Fibroblast of lung (primary cell): ENCODE measurements around the gene SPATA21. TPM values are rescaled to one million over a fixed set of nuclear protein-coding genes. Genes with fewer than 3 reads are reported as not detected.

Experiments used
- DNase-seq, 2 donors: peaks; one replicate each; pipeline versions ENCODE4 v3.0.0 to v3.0.0-alpha.2; 2010; ENCODE audit warnings: low read depth in 2 of 2
- H2AFZ ChIP-seq: 2 replicates; pipeline ENCODE4 v1.5.1; 2012; ENCODE audit warnings: low read length, control low read depth, inconsistent platforms
- H3K27ac ChIP-seq: 2 replicates; pipeline ENCODE4 v1.5.1; 2011; ENCODE audit warnings: low read length, control low read depth; ENCODE audit not compliant: insufficient read depth
- H3K27me3 ChIP-seq: 2 replicates; pipeline ENCODE4 v1.5.1; 2011; ENCODE audit warnings: mild to moderate bottlenecking, low read length; ENCODE audit not compliant: control insufficient read depth, insufficient read depth
- H3K36me3 ChIP-seq: 2 replicates; pipeline ENCODE4 v1.5.1; 2011; ENCODE audit warnings: low read length; ENCODE audit not compliant: control insufficient read depth, insufficient read depth
- H3K4me1 ChIP-seq: 2 replicates; pipeline ENCODE4 v1.5.1; 2011; ENCODE audit warnings: low read length; ENCODE audit not compliant: control insufficient read depth, insufficient read depth; ENCODE audit errors: extremely low read depth
- H3K4me2 ChIP-seq: 2 replicates; pipeline ENCODE4 v1.5.1; 2011; ENCODE audit warnings: low read length, control low read depth; ENCODE audit not compliant: insufficient read depth; ENCODE audit errors: extremely low read depth
- H3K4me3 ChIP-seq, 4 experiments: fragments of 200-600 bp in 1 of 4; sonication (generic) in 1 of 4; replicated peaks in 1 of 4; 2 replicates each; pipeline ENCODE4 v1.5.1; 2011 to 2016; ENCODE audit warnings: low read length in 4 of 4, low read depth in 3 of 4, mild to moderate bottlenecking in 3 of 4, control low read depth in 2 of 4, inconsistent platforms in 1 of 4, mixed read lengths in 1 of 4; ENCODE audit not compliant: insufficient read depth in 1 of 4; ENCODE audit errors: control extremely low read depth in 1 of 4
- H3K79me2 ChIP-seq: 2 replicates; pipeline ENCODE4 v1.5.1; 2012; ENCODE audit warnings: mild to moderate bottlenecking, low read length, inconsistent platforms; ENCODE audit not compliant: control insufficient read depth, insufficient read depth
- H3K9ac ChIP-seq: 2 replicates; pipeline ENCODE4 v1.5.1; 2011; ENCODE audit warnings: mild to moderate bottlenecking, low read length, control low read depth; ENCODE audit not compliant: insufficient read depth
- H3K9me3 ChIP-seq: 2 replicates; pipeline ENCODE4 v1.5.1; 2012; ENCODE audit warnings: low read depth, low read length; ENCODE audit not compliant: control insufficient read depth, insufficient read depth
- H4K20me1 ChIP-seq: 2 replicates; pipeline ENCODE4 v1.5.1; 2011; ENCODE audit warnings: low read length; ENCODE audit not compliant: control insufficient read depth, insufficient read depth; ENCODE audit errors: extremely low read depth
- CTCF ChIP-seq, 2 donors: IDR thresholded peaks in 1 of 2; conservative IDR thresholded peaks in 1 of 2; 1 replicate in 1 of 2; 2 replicates in 1 of 2; pipeline ENCODE4 v1.5.1; 2011 to 2012; ENCODE audit warnings: low read length in 2 of 2, control low read depth in 1 of 2, inconsistent platforms in 1 of 2, low read depth in 1 of 2, mild to moderate bottlenecking in 1 of 2
- EZH2 ChIP-seq: IDR thresholded peaks from 2 replicates; pipeline ENCODE4 v1.5.1; 2012; ENCODE audit warnings: low read length, control low read depth, mild to moderate bottlenecking; ENCODE audit errors: missing control alignments
- polyA plus RNA-seq, 2 donors: library from polyadenylated mRNA; depleted of rRNA in 1 of 2; stranded (reverse) in 1 of 2; unstranded in 1 of 2; fragments of >200 nt; gene quantifications; 2 replicates each; pipeline ENCODE4 v1.2.1, GENCODE V29; 2011 to 2012; ENCODE audit warnings: missing spikeins in 1 of 2
- total RNA-seq: library from RNA; depleted of rRNA; stranded (reverse); fragments of >200 nt; gene quantifications from 2 replicates; pipeline ENCODE4 v1.2.1, GENCODE V29; 2014

Gene SPATA21
- total and polyA plus RNA-seq, 2 donors (not counting 1 experiment from before 2014, with no cell fraction given): not detected

GRCh38 chr1:16434501-16434900 is 2.7 kb downstream of the SPATA21 start:
- no peaks in the 10 kb centered on the region for H3K36me3 ChIP-seq
- no peak overlapping the region for H3K27ac ChIP-seq
- peaks cover 2% of the 10 kb centered on the region for H3K27me3 ChIP-seq
- H3K4me3 ChIP-seq: no peak overlapping the region
- TF ChIP-seq EZH2 (no peak), CTCF (conservative IDR thresholded peaks at IDR 0.05 in 1 of 2, IDR thresholded peaks at IDR 0.05 in 1 of 2; ENCODE audit: low read depth in 1 of 2, low read length in 2 of 2) (no peak)
- H3K79me2 ChIP-seq: no peaks in the 10 kb centered on the region
- no peak overlapping the region for H3K9ac ChIP-seq
- no peaks in the 10 kb centered on the region for H3K4me1 ChIP-seq
- no peaks in the 10 kb centered on the region for H3K9me3 ChIP-seq
- no peak overlapping the region for H3K4me2 ChIP-seq
- no peak overlapping the region for H2AFZ ChIP-seq
- no peaks in the 10 kb centered on the region for H4K20me1 ChIP-seq
- DNase-seq: no peak

GRCh38 chr1:16434007-16434406 is 3.2 kb downstream of the SPATA21 start:
- Histone ChIP-seq H3K9me3 (no peaks in the 10 kb centered on the region), H3K4me2 (no peak overlapping the region), H4K20me1 (no peaks in the 10 kb centered on the region), H3K36me3 (no peaks in the 10 kb centered on the region), H3K4me3 (no peak overlapping the region), H3K27me3 (peaks cover 2% of the 10 kb centered on the region), H3K4me1 (no peaks in the 10 kb centered on the region), H3K27ac (no peak overlapping the region), H3K9ac (no peak overlapping the region), H3K79me2 (no peaks in the 10 kb centered on the region), H2AFZ (no peak overlapping the region)
- TF ChIP-seq CTCF (conservative IDR thresholded peaks at IDR 0.05 in 1 of 2, IDR thresholded peaks at IDR 0.05 in 1 of 2; ENCODE audit: low read depth in 1 of 2, low read length in 2 of 2) (no peak), EZH2 (no peak)
- DNase-seq: no peak

- H2AFZ ChIP-seq: no peak overlapping the region
- H3K4me3 ChIP-seq: no peak overlapping the region
- H3K27ac ChIP-seq: no peak overlapping the region
- no peaks in the 10 kb centered on the region for H3K4me1 ChIP-seq
- no peak for TF ChIP-seq CTCF (conservative IDR thresholded peaks at IDR 0.05 in 1 of 2, IDR thresholded peaks at IDR 0.05 in 1 of 2; ENCODE audit: low read depth in 1 of 2, low read length in 2 of 2)
- no peak for TF ChIP-seq EZH2
- no peak overlapping the region for H3K9ac ChIP-seq
- no peaks in the 10 kb centered on the region for H3K79me2 ChIP-seq
- H3K36me3 ChIP-seq: no peaks in the 10 kb centered on the region
- H4K20me1 ChIP-seq: no peaks in the 10 kb centered on the region
- H3K27me3 ChIP-seq: peaks cover 2% of the 10 kb centered on the region
- no peak for DNase-seq
- H3K9me3 ChIP-seq: no peaks in the 10 kb centered on the region
- H3K4me2 ChIP-seq: no peak overlapping the region
These were observed 4.2 kb downstream of the SPATA21 start for GRCh38 chr1:16433030-16433429.
